ENCODE results near the gene SLC39A10. TPM values are rescaled to one million over a fixed set of nuclear protein-coding genes. Genes with fewer than 3 reads are reported as not detected.
A peak's percentile ranks its signal among the peaks of the same experiment; 100 is the strongest.

The SLC39A10 gene
- total RNA-seq, 4 donors from 2014 or later: 4.9 to 34.4 (median 12.4) TPM

DNA sequence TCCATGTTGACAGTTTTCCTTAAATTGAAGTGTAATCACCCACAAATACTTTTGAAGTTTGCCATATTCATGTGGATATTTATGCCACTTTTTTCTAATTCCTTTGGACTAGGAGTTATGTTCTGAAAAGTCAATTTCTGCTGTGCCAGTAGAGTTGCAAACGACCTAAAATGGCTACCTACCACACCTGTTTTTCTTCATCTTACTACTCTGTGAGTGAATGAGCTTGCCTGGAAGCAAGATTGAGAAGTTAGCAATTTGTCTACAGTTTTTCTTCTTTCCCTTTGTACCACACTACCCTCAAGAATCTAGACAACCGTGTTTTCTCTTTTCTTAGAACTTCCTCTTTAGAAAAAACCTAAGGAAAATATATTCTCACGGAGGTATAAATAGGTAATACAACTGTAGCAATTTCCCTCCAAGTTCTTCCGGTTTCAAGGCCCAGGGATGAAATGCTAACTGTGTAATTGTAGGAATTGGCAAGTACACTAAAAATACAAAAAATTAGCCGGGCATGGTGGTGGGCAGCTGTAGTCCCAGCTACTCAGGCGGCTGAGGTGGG lies 7.3 kb upstream of the SLC39A10 start:
- peak overlapping the region; percentile 33 to 50 (median 40) for H3K27ac ChIP-seq
- no peak overlapping the region for H3K4me3 ChIP-seq
- WGBS, 2 donors (ENCODE audit: low coverage in 1 of 2): 58 to 69% methylated on average over 3 to 6 of the region's 6 CpGs
- no peak for TF ChIP-seq POLR2AphosphoS5 (IDR thresholded peaks at IDR 0.05)
- no peaks in the 10 kb centered on the region for H3K9me3 ChIP-seq
- no peaks in the 10 kb centered on the region for H3K4me1 ChIP-seq
- no peaks in the 10 kb centered on the region for H3K27me3 ChIP-seq
- H3K36me3 ChIP-seq: no peaks in the 10 kb centered on the region
- no peak for DNase-seq
- in situ Hi-C loops (cut with MboI; ENCODE audit: low pct_ligation_motif_present in 1 of 4, low pct_unique_long_range_greater_than_20kb in 1 of 4, low sequenced_read_pairs in 3 of 4): loop anchor here (10.0 to 25.0 kb wide), 2 partner anchors 75 to 413 kb away; partner anchors contain the start of gene DNAH7 (in 4 of the 4)
- intact Hi-C loops (cut with DNase I; ENCODE audit: low total_unique reads): no loop called here

GRCh38 chr2:195651046-195651445 lies 6.0 kb upstream of the SLC39A10 start:
- Histone ChIP-seq H3K27ac (peak overlapping the region in 2 of 4 donors; percentile 33 to 43), H3K36me3 (no peaks in the 10 kb centered on the region), H3K27me3 (no peaks in the 10 kb centered on the region), H3K4me1 (peaks cover 0 to 3% (median 0%) of the 10 kb centered on the region in 4 donors), H3K9me3 (no peaks in the 10 kb centered on the region), H3K4me3 (no peak overlapping the region)
- no peak for DNase-seq
- intact Hi-C loops (cut with DNase I; ENCODE audit: low total_unique reads) (no loop called here), in situ Hi-C loops (cut with MboI; ENCODE audit: low pct_ligation_motif_present in 1 of 4, low pct_unique_long_range_greater_than_20kb in 1 of 4, low sequenced_read_pairs in 3 of 4) (loop anchor here (10.0 to 25.0 kb wide), 2 partner anchors 76 to 411 kb away; partner anchors contain the start of gene DNAH7 (in 4 of the 4))
- 68 to 78% methylated on average over 4 of the region's 4 CpGs for WGBS, 2 donors (ENCODE audit: low coverage in 1 of 2)
- no peak for TF ChIP-seq POLR2A (IDR thresholded peaks at IDR 0.05)
- TF ChIP-seq EP300 (IDR thresholded peaks at IDR 0.05; ENCODE audit: low read depth): no peak
- TF ChIP-seq, protein P1, sequence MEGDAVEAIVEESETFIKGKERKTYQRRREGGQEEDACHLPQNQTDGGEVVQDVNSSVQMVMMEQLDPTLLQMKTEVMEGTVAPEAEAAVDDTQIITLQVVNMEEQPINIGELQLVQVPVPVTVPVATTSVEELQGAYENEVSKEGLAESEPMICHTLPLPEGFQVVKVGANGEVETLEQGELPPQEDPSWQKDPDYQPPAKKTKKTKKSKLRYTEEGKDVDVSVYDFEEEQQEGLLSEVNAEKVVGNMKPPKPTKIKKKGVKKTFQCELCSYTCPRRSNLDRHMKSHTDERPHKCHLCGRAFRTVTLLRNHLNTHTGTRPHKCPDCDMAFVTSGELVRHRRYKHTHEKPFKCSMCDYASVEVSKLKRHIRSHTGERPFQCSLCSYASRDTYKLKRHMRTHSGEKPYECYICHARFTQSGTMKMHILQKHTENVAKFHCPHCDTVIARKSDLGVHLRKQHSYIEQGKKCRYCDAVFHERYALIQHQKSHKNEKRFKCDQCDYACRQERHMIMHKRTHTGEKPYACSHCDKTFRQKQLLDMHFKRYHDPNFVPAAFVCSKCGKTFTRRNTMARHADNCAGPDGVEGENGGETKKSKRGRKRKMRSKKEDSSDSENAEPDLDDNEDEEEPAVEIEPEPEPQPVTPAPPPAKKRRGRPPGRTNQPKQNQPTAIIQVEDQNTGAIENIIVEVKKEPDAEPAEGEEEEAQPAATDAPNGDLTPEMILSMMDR (IDR thresholded peaks at IDR 0.05): no peak
- no peak for TF ChIP-seq POLR2AphosphoS5 (IDR thresholded peaks at IDR 0.05)

DNA sequence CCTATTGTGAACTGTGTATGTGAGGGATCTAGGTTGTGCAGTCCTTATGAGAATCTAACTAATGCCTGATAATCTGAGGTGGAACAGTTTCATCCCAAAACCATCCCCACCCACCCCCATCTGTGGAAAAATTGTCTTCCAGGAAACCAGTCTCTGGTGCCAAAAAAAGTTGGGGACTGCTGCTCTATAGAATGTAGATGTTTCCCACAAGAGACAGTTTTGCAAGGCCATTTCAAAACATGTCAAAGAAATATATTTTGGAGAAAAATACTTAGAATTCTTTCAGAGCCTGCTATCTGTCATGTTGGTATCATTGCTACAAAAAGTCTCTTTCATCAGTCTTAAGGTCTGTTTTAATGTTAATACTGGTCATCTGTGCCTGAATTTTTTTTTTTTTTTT lies 4.1 kb upstream of the SLC39A10 start:
- in situ Hi-C loops (cut with MboI; ENCODE audit: low pct_ligation_motif_present in 1 of 4, low pct_unique_long_range_greater_than_20kb in 1 of 4, low sequenced_read_pairs in 3 of 4): loop anchor here (10.0 to 25.0 kb wide), 2 partner anchors 78 to 409 kb away; partner anchors contain the start of gene DNAH7 (in 4 of the 4)
- H3K4me3 ChIP-seq: no peak overlapping the region
- H3K4me1 ChIP-seq: peaks cover 0 to 8% (median 0%) of the 10 kb centered on the region in 4 donors
- no peaks in the 10 kb centered on the region for H3K36me3 ChIP-seq
- intact Hi-C loops (cut with DNase I; ENCODE audit: low total_unique reads): no loop called here
- H3K9me3 ChIP-seq: no peaks in the 10 kb centered on the region
- TF ChIP-seq POLR2AphosphoS5 (IDR thresholded peaks at IDR 0.05): no peak
- TF ChIP-seq, protein P1 (IDR thresholded peaks at IDR 0.05): no peak
- no peak for TF ChIP-seq POLR2A (IDR thresholded peaks at IDR 0.05)
- no peak for TF ChIP-seq EP300 (IDR thresholded peaks at IDR 0.05; ENCODE audit: low read depth)
- no peaks in the 10 kb centered on the region for H3K27me3 ChIP-seq
- no peak for DNase-seq
- no peak overlapping the region for H3K27ac ChIP-seq

DNA sequence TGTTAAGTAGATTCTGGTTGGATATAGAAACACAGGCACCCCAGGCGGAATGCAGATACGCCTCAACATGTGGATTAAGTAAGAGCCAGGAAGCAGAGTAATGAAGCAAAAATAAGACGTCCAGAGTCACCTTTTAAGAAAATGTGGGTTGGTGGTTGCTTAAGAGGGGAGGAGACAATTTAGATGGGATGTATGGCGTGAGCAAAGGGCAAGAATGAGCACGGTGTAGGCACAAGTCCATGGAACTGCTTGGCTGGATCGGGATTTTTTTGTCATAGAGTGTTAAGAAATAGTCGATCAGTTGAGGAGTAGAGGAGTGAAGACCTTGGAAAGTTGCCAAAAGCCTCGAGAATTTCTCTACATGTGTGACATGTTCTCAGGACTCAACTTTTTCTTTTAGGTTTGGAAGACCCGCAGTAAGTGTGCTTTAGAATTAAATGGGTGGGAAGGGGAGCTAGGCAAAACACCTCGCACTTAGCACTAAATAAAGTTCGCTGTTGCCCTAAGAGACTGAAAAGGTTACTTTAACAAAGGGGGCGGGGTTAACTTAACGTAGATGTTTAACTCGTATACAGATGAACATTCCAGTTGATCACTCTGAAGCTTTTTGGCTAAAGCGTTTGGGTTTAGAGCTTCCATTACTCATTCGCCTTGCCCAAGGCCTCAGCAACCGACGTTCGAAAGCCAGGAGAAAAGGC lies 716 bp upstream of the SLC39A10 start:
- in situ Hi-C loops (cut with MboI; ENCODE audit: low pct_ligation_motif_present in 1 of 4, low pct_unique_long_range_greater_than_20kb in 1 of 4, low sequenced_read_pairs in 3 of 4): loop anchor here (10.0 to 25.0 kb wide), 2 partner anchors 82 to 406 kb away; partner anchors contain the start of gene DNAH7 (in 4 of the 4)

More for the DNA sequence above, 716 bp upstream of the SLC39A10 start:
- WGBS, 2 donors (ENCODE audit: low coverage in 1 of 2): 39 to 64% methylated on average over 9 to 19 of the region's 19 CpGs
- Histone ChIP-seq H3K27ac (peak overlapping the region; percentile 98 to 100 (median 98)), H3K9me3 (no peaks in the 10 kb centered on the region), H3K36me3 (no peaks in the 10 kb centered on the region), H3K4me1 (peaks cover 0 to 39% (median 19%) of the 10 kb centered on the region in 4 donors), H3K27me3 (no peaks in the 10 kb centered on the region), H3K4me3 (peak overlapping the region; percentile 3 to 98 (median 77))
- no peak for DNase-seq
- intact Hi-C loops (cut with DNase I; ENCODE audit: low total_unique reads): no loop called here
- TF ChIP-seq POLR2AphosphoS5 (IDR thresholded peaks at IDR 0.05) (peak in 1 of 3 donors; percentile 5), EP300 (IDR thresholded peaks at IDR 0.05; ENCODE audit: low read depth) (no peak)
